ENCODE measurements around the gene HS2ST1. TPM values are rescaled to one million over a fixed set of nuclear protein-coding genes. Genes with fewer than 3 reads are reported as not detected.

The HS2ST1 gene
- total RNA-seq, 1 experiment from 2014 or later = 45.8 TPM

DNA sequence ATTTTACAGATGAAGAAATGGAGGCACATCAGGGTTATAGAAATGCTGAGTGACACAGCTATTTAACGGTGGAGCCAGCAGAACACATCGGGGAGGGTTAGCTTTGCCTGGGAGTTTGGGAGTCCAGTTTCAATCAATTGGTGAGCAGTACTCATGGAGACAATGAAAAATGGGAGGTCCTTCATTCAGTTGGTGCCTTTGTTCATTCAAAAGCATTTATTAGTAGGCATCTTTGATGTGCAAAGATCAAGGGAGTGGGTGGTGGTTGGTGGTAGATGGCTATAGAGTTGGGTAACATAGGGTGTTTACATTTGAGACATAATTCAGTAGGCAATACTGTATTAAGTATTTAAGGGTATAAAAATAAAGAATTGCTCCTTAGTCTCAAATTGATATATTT, 230.5 kb downstream of the HS2ST1 start:
- BruUV-seq (replicated peaks) = no TSS peak
- no peak overlapping the region for H3K4me3 ChIP-seq (ENCODE audit: low read depth, low read length, poor library complexity, severe bottlenecking)
- H3K9me3 ChIP-seq (ENCODE audit: low read depth, low read length, poor library complexity, severe bottlenecking) = no peaks in the 10 kb centered on the region
- ChIA-PET POLR2A (ENCODE audit: low non-redundant PET) (no interaction called here), CTCF (no interaction called here)
- TF ChIP-seq, protein P1, sequence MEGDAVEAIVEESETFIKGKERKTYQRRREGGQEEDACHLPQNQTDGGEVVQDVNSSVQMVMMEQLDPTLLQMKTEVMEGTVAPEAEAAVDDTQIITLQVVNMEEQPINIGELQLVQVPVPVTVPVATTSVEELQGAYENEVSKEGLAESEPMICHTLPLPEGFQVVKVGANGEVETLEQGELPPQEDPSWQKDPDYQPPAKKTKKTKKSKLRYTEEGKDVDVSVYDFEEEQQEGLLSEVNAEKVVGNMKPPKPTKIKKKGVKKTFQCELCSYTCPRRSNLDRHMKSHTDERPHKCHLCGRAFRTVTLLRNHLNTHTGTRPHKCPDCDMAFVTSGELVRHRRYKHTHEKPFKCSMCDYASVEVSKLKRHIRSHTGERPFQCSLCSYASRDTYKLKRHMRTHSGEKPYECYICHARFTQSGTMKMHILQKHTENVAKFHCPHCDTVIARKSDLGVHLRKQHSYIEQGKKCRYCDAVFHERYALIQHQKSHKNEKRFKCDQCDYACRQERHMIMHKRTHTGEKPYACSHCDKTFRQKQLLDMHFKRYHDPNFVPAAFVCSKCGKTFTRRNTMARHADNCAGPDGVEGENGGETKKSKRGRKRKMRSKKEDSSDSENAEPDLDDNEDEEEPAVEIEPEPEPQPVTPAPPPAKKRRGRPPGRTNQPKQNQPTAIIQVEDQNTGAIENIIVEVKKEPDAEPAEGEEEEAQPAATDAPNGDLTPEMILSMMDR (conservative IDR thresholded peaks at IDR 0.05; ENCODE audit: low read depth, low read length) = no peak
- TF ChIP-seq EZH2 (IDR thresholded peaks at IDR 0.05; ENCODE audit: borderline replicate concordance, low read depth, low read length, poor library complexity, severe bottlenecking) = no peak
- peaks cover 11% of the 10 kb centered on the region for H3K4me1 ChIP-seq (ENCODE audit: insufficient read depth, low read length, poor library complexity, severe bottlenecking)
- H3K27ac ChIP-seq (ENCODE audit: low read depth, low read length, poor library complexity, severe bottlenecking) = no peak overlapping the region
- H3K36me3 ChIP-seq (ENCODE audit: insufficient read depth, low read length, poor library complexity, severe bottlenecking) = no peaks in the 10 kb centered on the region
- H3K27me3 ChIP-seq (replicated peaks; ENCODE audit: insufficient read depth, low read depth, low read length, poor library complexity) = no peaks in the 10 kb centered on the region
- intact Hi-C loops (cut with micrococcal nuclease; ENCODE audit: unreplicated experiment) = no loop called here
- no peak for DNase-seq (ENCODE audit: low spot score)

DNA sequence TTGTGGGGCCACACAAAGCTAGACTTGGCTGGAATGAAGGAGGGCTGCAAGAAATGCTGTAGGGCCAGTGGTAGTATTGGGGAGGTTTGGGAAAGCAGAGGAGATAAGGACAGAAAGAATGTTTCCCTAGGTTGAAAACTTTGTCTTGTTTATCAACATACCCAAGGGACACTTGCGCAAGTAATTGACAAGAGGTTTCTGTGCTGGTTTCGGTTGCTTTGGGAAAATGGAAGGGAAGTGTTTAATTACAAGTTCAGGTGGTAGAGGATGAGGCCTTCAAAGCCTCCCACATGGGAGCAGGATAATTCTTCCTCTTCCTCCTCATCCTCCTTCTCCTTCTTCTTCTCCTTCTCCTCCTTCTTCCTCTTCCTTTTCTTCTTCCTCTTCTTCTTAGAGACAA, 232.1 kb downstream of the HS2ST1 start:
- intact Hi-C loops (cut with micrococcal nuclease; ENCODE audit: unreplicated experiment) = no loop called here
- Histone ChIP-seq H3K36me3 (ENCODE audit: insufficient read depth, low read length, poor library complexity, severe bottlenecking) (no peaks in the 10 kb centered on the region), H3K9me3 (ENCODE audit: low read depth, low read length, poor library complexity, severe bottlenecking) (no peaks in the 10 kb centered on the region), H3K4me3 (ENCODE audit: low read depth, low read length, poor library complexity, severe bottlenecking) (no peak overlapping the region), H3K27ac (ENCODE audit: low read depth, low read length, poor library complexity, severe bottlenecking) (no peak overlapping the region), H3K27me3 (replicated peaks; ENCODE audit: insufficient read depth, low read depth, low read length, poor library complexity) (no peaks in the 10 kb centered on the region), H3K4me1 (ENCODE audit: insufficient read depth, low read length, poor library complexity, severe bottlenecking) (peaks cover 20% of the 10 kb centered on the region)
- BruUV-seq (replicated peaks) = no TSS peak
- POLR2A ChIA-PET (ENCODE audit: low non-redundant PET) = no interaction called here
- no peak for DNase-seq (ENCODE audit: low spot score)
- CTCF ChIA-PET = no interaction called here
- TF ChIP-seq, protein P1 (conservative IDR thresholded peaks at IDR 0.05; ENCODE audit: low read depth, low read length) = no peak
- no peak for TF ChIP-seq EZH2 (IDR thresholded peaks at IDR 0.05; ENCODE audit: borderline replicate concordance, low read depth, low read length, poor library complexity, severe bottlenecking)

DNA sequence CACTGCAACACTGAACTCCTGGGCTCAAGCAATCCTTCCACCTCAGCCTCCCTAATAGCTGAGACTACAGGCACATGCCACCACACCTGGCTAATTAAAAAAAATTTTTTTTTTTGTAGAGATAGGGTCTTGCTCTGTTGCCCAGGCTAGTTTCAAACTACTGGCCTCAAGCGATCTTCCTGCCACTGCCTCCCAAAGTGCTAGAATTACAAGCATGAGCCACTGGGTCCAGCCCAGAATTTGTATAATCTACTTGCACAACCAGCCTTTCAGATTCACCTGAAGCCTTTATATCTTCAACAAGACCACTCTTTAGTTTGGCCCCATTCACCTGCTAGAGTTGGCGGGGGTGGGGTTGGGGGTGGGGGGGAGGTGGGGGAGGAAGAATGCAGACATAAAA, 232.6 kb downstream of the HS2ST1 start:
- POLR2A ChIA-PET (ENCODE audit: low non-redundant PET) = no interaction called here
- intact Hi-C loops (cut with micrococcal nuclease; ENCODE audit: unreplicated experiment) = no loop called here

More for the DNA sequence above, 232.6 kb downstream of the HS2ST1 start:
- Histone ChIP-seq H3K9me3 (ENCODE audit: low read depth, low read length, poor library complexity, severe bottlenecking) (no peaks in the 10 kb centered on the region), H3K4me1 (ENCODE audit: insufficient read depth, low read length, poor library complexity, severe bottlenecking) (peaks cover 24% of the 10 kb centered on the region), H3K27ac (ENCODE audit: low read depth, low read length, poor library complexity, severe bottlenecking) (no peak overlapping the region), H3K27me3 (replicated peaks; ENCODE audit: insufficient read depth, low read depth, low read length, poor library complexity) (no peaks in the 10 kb centered on the region), H3K36me3 (ENCODE audit: insufficient read depth, low read length, poor library complexity, severe bottlenecking) (no peaks in the 10 kb centered on the region), H3K4me3 (ENCODE audit: low read depth, low read length, poor library complexity, severe bottlenecking) (no peak overlapping the region)
- no TSS peak for BruUV-seq (replicated peaks)
- no peak for DNase-seq (ENCODE audit: low spot score)
- TF ChIP-seq, protein P1 (conservative IDR thresholded peaks at IDR 0.05; ENCODE audit: low read depth, low read length) = no peak
- TF ChIP-seq EZH2 (IDR thresholded peaks at IDR 0.05; ENCODE audit: borderline replicate concordance, low read depth, low read length, poor library complexity, severe bottlenecking) = no peak
- CTCF ChIA-PET = interaction anchor here (0.6 kb wide), 1 partner anchor 766 kb away, joined by 3 read pairs; no protein-coding TSS in a partner anchor

All from A673 (cell line).